ENCODE data around the gene SHOC2. TPM values are rescaled to one million over a fixed set of nuclear protein-coding genes. Genes with fewer than 3 reads are reported as not detected.

Gene SHOC2
- total and polyA plus RNA-seq, 2 of the 13 experiments (the other 11 are each of a cell fraction or from before 2014, with no cell fraction given) = 8.6 to 25.5 TPM

- TF ChIP-seq ZNF263 (CRISPR knock-in tag; IDR thresholded peaks at IDR 0.05) (no peak), SRSF4 (IDR thresholded peaks at IDR 0.05; ENCODE audit: low read depth, low read length, poor library complexity, severe bottlenecking) (no peak), SALL1 (CRISPR knock-in tag; IDR thresholded peaks at IDR 0.05) (peak; percentile 17; the same call in 1 of the 2 replicates)
Observed at GRCh38 chr10:110919971-110920881, 822 bp downstream of the SHOC2 start (continued).

GRCh38 chr10:110923856-110924493 is 4.6 kb downstream of the SHOC2 start:
- POLR2A ChIA-PET = no interaction called here
- peak overlapping the region; percentile 50 for H3K27ac ChIP-seq (ENCODE audit: extremely low read length, insufficient read depth, low read length)
- FAIRE-seq (peak; percentile 40), ATAC-seq (peak; percentile 41), DNase-seq (ENCODE audit: low spot score) (peak; percentile 67)
- peaks cover 38% of the 10 kb centered on the region for H3K4me1 ChIP-seq (ENCODE audit: insufficient read depth, low read length)
- 4% methylated on average over 2 of the region's 2 CpGs for WGBS (ENCODE audit: low lambda C conversion rate)
- peak overlapping the region; percentile 53 for H3K4me2 ChIP-seq (ENCODE audit: low read depth, low read length)
- H3K9ac ChIP-seq (ENCODE audit: insufficient read depth, low read depth, low read length) = 0 out of 2 replicates have a peak overlapping the region, but pooled peaks have one; percentile 23
- H3K36me3 ChIP-seq (replicated peaks in 1 of 2; ENCODE audit: control insufficient read depth in 1 of 2, insufficient read depth in 2 of 2, low read length in 2 of 2) = no peaks in the 10 kb centered on the region
- peak overlapping the region in 1 of 3 experiments; percentile 3; a peak in 1 of 6 replicates for H3K4me3 ChIP-seq (replicated peaks in 1 of 3; ENCODE audit: insufficient read depth in 1 of 3, low read depth in 2 of 3, low read length in 3 of 3)
- intact Hi-C loops (cut with micrococcal nuclease; ENCODE audit: unreplicated experiment) = no loop called here
- CTCF ChIA-PET (ENCODE audit: low intra/inter-chr PET ratio, low total read pairs) = no interaction called here
- H2AFZ ChIP-seq (ENCODE audit: low read length) = no peak overlapping the region
- H3K9me3 ChIP-seq (ENCODE audit: low read length) = no peaks in the 10 kb centered on the region
- in situ Hi-C loops (cut with HindIII; ENCODE audit: extremely low pct_ligation_motif_present, low pct_unique_long_range_greater_than_20kb) = no loop called here
- 0 out of 2 replicates have a peak, but pooled peaks cover 8% of the 10 kb centered on the region for H4K20me1 ChIP-seq (ENCODE audit: insufficient read depth, low read length)
- H3K79me2 ChIP-seq (ENCODE audit: insufficient read depth, low read length) = peaks cover 88% of the 10 kb centered on the region
- no TSS peak for BruUV-seq (replicated peaks)
- no peaks in the 10 kb centered on the region for H3K27me3 ChIP-seq (ENCODE audit: control insufficient read depth in 1 of 2, insufficient read depth in 2 of 2, low read length in 2 of 2)
- TF ChIP-seq ZNF33A (CRISPR knock-in tag; IDR thresholded peaks at IDR 0.05; ENCODE audit: borderline replicate concordance) = no peak
- no peak for TF ChIP-seq ZNF891 (CRISPR knock-in tag; IDR thresholded peaks at IDR 0.05)
- TF ChIP-seq DZIP1 (CRISPR knock-in tag; IDR thresholded peaks at IDR 0.05) = no peak
- TF ChIP-seq NBN (conservative IDR thresholded peaks at IDR 0.05) = no peak
- TF ChIP-seq ZNF275 (CRISPR knock-in tag; IDR thresholded peaks at IDR 0.05; ENCODE audit: borderline replicate concordance) = no peak
- no peak for TF ChIP-seq PCBP2 (optimal IDR thresholded peaks at IDR 0.05; ENCODE audit: low read depth, low read length, poor library complexity, severe bottlenecking)
- TF ChIP-seq TEAD3 (CRISPR knock-in tag; optimal IDR thresholded peaks at IDR 0.05; ENCODE audit: borderline replicate concordance) = peak; percentile 19
- TF ChIP-seq TAF15 (IDR thresholded peaks at IDR 0.05; ENCODE audit: low read depth, low read length, poor library complexity, severe bottlenecking) = no peak
- TF ChIP-seq NCOR1 (IDR thresholded peaks at IDR 0.05; ENCODE audit: borderline replicate concordance, low read length) = no peak
- TF ChIP-seq HOXA9 (CRISPR knock-in tag; IDR thresholded peaks at IDR 0.05; ENCODE audit: borderline replicate concordance) = no peak
